Measurements from ENCODE around the gene ECSIT. TPM values are rescaled to one million over a fixed set of nuclear protein-coding genes. Genes with fewer than 3 reads are reported as not detected.

ECSIT gene
- total and polyA plus RNA-seq, 2 experiments from 2014 or later, result 36.6 to 66.5 TPM

GRCh38 chr19:11539495-11540365 is 10.8 kb upstream of the ECSIT start:
- no peaks in the 10 kb centered on the region for H3K36me3 ChIP-seq (ENCODE audit: insufficient read depth)
- Mint-ChIP-seq H3K4me1 (peaks cover 23% of the 10 kb centered on the region), H3K36me3 (ENCODE audit: low read depth) (no peaks in the 10 kb centered on the region), H3K4me3 (peak overlapping the region; percentile 61), H3K27me3 (ENCODE audit: insufficient read depth, low read depth, poor library complexity) (peaks cover 19% of the 10 kb centered on the region), H3K27ac (peak overlapping the region; percentile 77; the same call in 1 of the 2 replicates), H3K9me3 (no peaks in the 10 kb centered on the region)
- H3K9me2 ChIP-seq (ENCODE audit: insufficient read depth), result no peaks in the 10 kb centered on the region
- no peaks in the 10 kb centered on the region for H3K27me3 ChIP-seq (ENCODE audit: insufficient read depth)
- H2AFZ ChIP-seq, result peak overlapping the region; percentile 56; the same call in 1 of the 2 replicates
- peak; percentile 70 for DNase-seq (ENCODE audit: low spot score)
- H3K79me2 ChIP-seq (replicated peaks; ENCODE audit: insufficient read depth), result no peaks in the 10 kb centered on the region
- peak; percentile 75 for ATAC-seq
- H3F3A ChIP-seq (replicated peaks; ENCODE audit: low read depth), result peaks cover 9% of the 10 kb centered on the region; the same call in 1 of the 2 replicates
- 0 out of 2 replicates have a peak overlapping the region, but pooled peaks have one; percentile 32 for H3K27ac ChIP-seq (ENCODE audit: low read depth)
- H3K4me3 ChIP-seq, result peak overlapping the region; percentile 63
- peaks cover 18% of the 10 kb centered on the region for H3K4me1 ChIP-seq (ENCODE audit: insufficient read depth)
- no peaks in the 10 kb centered on the region for H4K20me1 ChIP-seq (replicated peaks; ENCODE audit: insufficient read depth)
- H3K4me2 ChIP-seq, result peak overlapping the region; percentile 90
- no peak for TF ChIP-seq CTCF (conservative IDR thresholded peaks at IDR 0.05; ENCODE audit: low read depth in 2 of 2)
- no peak for TF ChIP-seq ZNF462 (CRISPR knock-in tag; IDR thresholded peaks at IDR 0.05)
- TF ChIP-seq JUNB (IDR thresholded peaks at IDR 0.05; ENCODE audit: unreplicated experiment), result no peak
- no peak for TF ChIP-seq ETS1 (IDR thresholded peaks at IDR 0.05)
- TF ChIP-seq STAT1 (IDR thresholded peaks at IDR 0.05; ENCODE audit: unreplicated experiment), result no peak
- TF ChIP-seq NANOG (IDR thresholded peaks at IDR 0.05; ENCODE audit: borderline replicate concordance), result no peak
- peak; percentile 40; the same call in 1 of the 2 replicates for TF ChIP-seq POLR2AphosphoS5 (IDR thresholded peaks at IDR 0.05; ENCODE audit: low read depth)
- no peak for TF ChIP-seq EZH2 (IDR thresholded peaks at IDR 0.05; ENCODE audit: low read depth, unreplicated experiment)
- peak; percentile 26; the same call in 1 of the 2 replicates for TF ChIP-seq CREB1 (CRISPR knock-in tag; IDR thresholded peaks at IDR 0.05; ENCODE audit: low read depth)
- no peak for TF ChIP-seq ZNF114 (CRISPR knock-in tag; IDR thresholded peaks at IDR 0.05)
- TF ChIP-seq ZNF331 (CRISPR knock-in tag; IDR thresholded peaks at IDR 0.05; ENCODE audit: low read depth), result no peak

Measured in GM23338 (cell line).